K562 (cell line): ENCODE measurements around the gene TPGS1. TPM values are rescaled to one million over a fixed set of nuclear protein-coding genes. Genes with fewer than 3 reads are reported as not detected.

Experiments
- ATAC-seq: fragments of 200-7000 bp; cut with Tn5 transposase; 3 replicates; pipeline ENCODE4 v1.9.1; 2020; ENCODE audit warnings: moderate library complexity
- BruUV-seq: library from RNA; stranded (reverse); fragments of 400-500 nt; replicated peaks from 2 replicates; lab custom pipeline; 2021; lab: Mats Ljungman, UMichigan
- CTCF ChIA-PET: fragments of 300-600 bp; formaldehyde crosslinking; extraction: SDS; loops from one replicate; lab custom pipeline; 2021; ENCODE audit warnings: low intra/inter-chr PET ratio; lab: Yijun Ruan, JAX
- POLR2A ChIA-PET: fragments of 300-600, 350-650 bp; sonication (Branson Sonifier 250); formaldehyde crosslinking; extraction: SDS; loops from one replicate; lab custom pipeline; 2021; ENCODE audit warnings: antibody characterized with exemption, inconsistent platforms; lab: Yijun Ruan, JAX
- DNase-seq, 4 experiments: peaks; one replicate each; pipeline versions ENCODE4 v3.0.0 to v3.0.0-alpha.2; 2011 to 2018; ENCODE audit warnings: low spot score in 3 of 4, mixed read lengths in 3 of 4; ENCODE audit errors: extremely low read depth in 1 of 4
- FAIRE-seq: peaks from 2 replicates; lab custom pipeline; 2011; peaks lifted over from hg19 to GRCh38; lab: Jason Lieb, UNC
- H2AFZ ChIP-seq: 2 replicates; pipeline ENCODE4 v1.6.0; 2011; ENCODE audit warnings: low read depth, low read length, control low read depth, inconsistent platforms
- H3K27ac ChIP-seq: fragments of 200-600 bp; 3 replicates; pipeline ENCODE4 v1.8.0; 2011; ENCODE audit warnings: low read depth, mild to moderate bottlenecking, control low read depth, inconsistent platforms, low read length, moderate library complexity, mixed read lengths; ENCODE audit errors: extremely low read depth
- H3K27me3 ChIP-seq, 2 experiments: fragments of 300-600 bp in 1 of 2; 2 replicates in 1 of 2; 3 replicates in 1 of 2; pipeline versions ENCODE4 v1.6.0 to v1.8.0; 2011; ENCODE audit warnings: inconsistent platforms in 2 of 2, low read length in 2 of 2, mild to moderate bottlenecking in 1 of 2, mixed read lengths in 1 of 2, moderate library complexity in 1 of 2; ENCODE audit not compliant: control insufficient read depth in 2 of 2, insufficient read depth in 2 of 2
- H3K36me3 ChIP-seq: fragments of 300-600 bp; 3 replicates; pipeline ENCODE4 v1.8.0; 2011; ENCODE audit warnings: mild to moderate bottlenecking, low read length, inconsistent platforms; ENCODE audit not compliant: control insufficient read depth, insufficient read depth
- H3K4me1 ChIP-seq, 2 experiments: fragments of 200-600 bp in 1 of 2; replicated peaks in 1 of 2; 2 replicates in 1 of 2; 3 replicates in 1 of 2; pipeline versions ENCODE4 v1.5.1 to v1.8.0; 2011; ENCODE audit warnings: inconsistent platforms in 2 of 2, low read length in 2 of 2, mild to moderate bottlenecking in 1 of 2, mixed read lengths in 1 of 2, moderate library complexity in 1 of 2; ENCODE audit not compliant: control insufficient read depth in 2 of 2, insufficient read depth in 2 of 2
- H3K4me2 ChIP-seq: 2 replicates; pipeline ENCODE4 v1.6.1; 2011; ENCODE audit warnings: low read length, control low read depth, inconsistent platforms, mixed read lengths; ENCODE audit not compliant: insufficient read depth
- H3K4me3 ChIP-seq: fragments of 200-600 bp; sonication (generic), shearing (Covaris generic); 2 replicates; pipeline ENCODE4 v1.5.1; 2016; ENCODE audit warnings: control low read depth, inconsistent platforms
- H3K79me2 ChIP-seq: fragments of 200-600 bp; 3 replicates; pipeline ENCODE4 v1.8.0; 2011; ENCODE audit warnings: low read length, inconsistent platforms; ENCODE audit not compliant: control insufficient read depth, insufficient read depth
- H3K9ac ChIP-seq, 2 experiments: 2 replicates each; pipeline versions ENCODE4 v1.6.0 to v1.6.1; 2011; ENCODE audit warnings: low read depth in 2 of 2, low read length in 2 of 2, control low read depth in 1 of 2, inconsistent platforms in 1 of 2, mild to moderate bottlenecking in 1 of 2, mixed read lengths in 1 of 2; ENCODE audit not compliant: insufficient read depth in 1 of 2
- H3K9me1 ChIP-seq: one replicate; pipeline ENCODE4 v1.6.0; 2011; ENCODE audit warnings: inconsistent platforms, mild to moderate bottlenecking, low read length, moderate library complexity; ENCODE audit not compliant: control insufficient read depth, insufficient read depth
- H3K9me3 ChIP-seq: replicated peaks from 2 replicates; pipeline ENCODE4 v1.5.1; 2011; ENCODE audit warnings: low read depth, low read length, inconsistent platforms; ENCODE audit not compliant: control insufficient read depth, insufficient read depth
- H4K20me1 ChIP-seq: replicated peaks from 2 replicates; pipeline ENCODE4 v1.6.1; 2011; ENCODE audit warnings: low read length, inconsistent platforms, mixed read lengths; ENCODE audit not compliant: control insufficient read depth, insufficient read depth
- ADNP ChIP-seq: fragments of 200-800 bp; sonication (Bioruptor generic); IDR thresholded peaks from 2 replicates; pipeline ENCODE4 v1.6.1; 2016; ENCODE audit warnings: missing genetic modification characterization, missing compliant biosample characterization
- ARID4B ChIP-seq: sonication (generic); formaldehyde crosslinking; IDR thresholded peaks from 2 replicates; pipeline ENCODE4 v1.8.0; 2022; ENCODE audit warnings: mild to moderate bottlenecking, missing genetic modification reagents
- ATF7 ChIP-seq: fragments of 450-650 bp; IDR thresholded peaks from 2 replicates; pipeline ENCODE4 v1.7.1; 2014; ENCODE audit warnings: mild to moderate bottlenecking, moderate library complexity
- HBP1 ChIP-seq: fragments of 450-650 bp; formaldehyde crosslinking; IDR thresholded peaks from 2 replicates; pipeline ENCODE4 v1.4.0; 2022; ENCODE audit warnings: missing genetic modification characterization
- MEIS2 ChIP-seq: fragments of 450-650 bp; IDR thresholded peaks from 2 replicates; pipeline ENCODE4 v1.6.1; 2014; ENCODE audit warnings: mild to moderate bottlenecking; ENCODE audit not compliant: partially characterized antibody
- POLR2G ChIP-seq: fragments of 200-400 bp; formaldehyde crosslinking; IDR thresholded peaks from 2 replicates; pipeline ENCODE4 v1.6.1; 2017; ENCODE audit warnings: low read depth, mild to moderate bottlenecking, antibody characterized with exemption, low read length, moderate library complexity
- RHOXF2B ChIP-seq: fragments of 250-450 bp; sonication (Bioruptor Pico); conservative IDR thresholded peaks from 2 replicates; pipeline ENCODE4 v1.5.1; 2021
- SMARCB1 ChIP-seq: IDR thresholded peaks from 2 replicates; pipeline ENCODE4 v1.6.1; 2011; ENCODE audit warnings: improper control_type of control experiment, low read depth; ENCODE audit not compliant: insufficient read length
- ZFX ChIP-seq: sonication (generic); formaldehyde crosslinking; IDR thresholded peaks from 2 replicates; pipeline ENCODE4 v1.8.0; 2022; ENCODE audit warnings: mild to moderate bottlenecking, missing genetic modification reagents, moderate library complexity
- ZNF431 ChIP-seq: sonication (generic); formaldehyde crosslinking; IDR thresholded peaks from 2 replicates; pipeline ENCODE4 v1.8.0; 2022; ENCODE audit warnings: mild to moderate bottlenecking, missing genetic modification reagents
- WGBS: fragments of 100-300 bp; shearing (Covaris generic); methylation state at CpG from one replicate; pipeline ENCODE4 v1.1.6; 2016; ENCODE audit warnings: low coverage, mixed read lengths; ENCODE audit not compliant: insufficient coverage; ENCODE audit errors: missing lambda C conversion rate; 5-methylcytosine and 5-hydroxymethylcytosine counted together
- in situ Hi-C: fragments of 300-500 bp; cut with MboI; formaldehyde crosslinking; loops from 4 replicates; pipeline ENCODE4 v1.15.0; 2018; ENCODE audit warnings: inconsistent platforms, mixed read lengths
- intact Hi-C: fragments of 100-400 bp; cut with micrococcal nuclease; formaldehyde crosslinking; loops from 2 replicates; pipeline ENCODE4 v1.14.2; 2022
- polyA plus RNA-seq, 8 experiments: library from polyadenylated mRNA; depleted of rRNA in 4 of 8; stranded (reverse) in 5 of 8; unstranded in 3 of 8; fragments of >200 nt; fragmentation: Nextera tagmentation in 2 of 8; fragmentation: Illumina TruSeq in 1 of 8; extraction: Ambion mirVana in 2 of 8; extraction: Trizol in 1 of 8; gene quantifications; 2 replicates each; pipeline versions ENCODE4 v1.2.1 to v1.2.3, GENCODE V29; 2011 to 2014; ENCODE audit warnings: inconsistent platforms in 1 of 8, missing spikeins in 1 of 8
- total RNA-seq, 7 experiments: library from RNA; depleted of rRNA in 6 of 7; stranded (reverse); fragments of >200 nt in 6 of 7; fragmentation: Illumina TruSeq in 2 of 7; extraction: Trizol in 2 of 7; gene quantifications; 2 replicates each; pipeline versions ENCODE4 v1.2.1 to v1.2.3, GENCODE V29; 2011 to 2021; ENCODE audit warnings: low replicate concordance in 1 of 7

Gene TPGS1
- total and polyA plus RNA-seq, 9 of the 15 experiments (the other 6 are each of a cell fraction or from before 2014, with no cell fraction given) = 0.30 to 31.6 (median 1.2) TPM; not detected in 2

GRCh38 chr19:459724-460511, 47.4 kb upstream of the TPGS1 start:
- DNase-seq = peak; percentile 58 to 95 (median 92)
- WGBS = 10% methylated on average over 22 of the region's 66 CpGs
- in situ Hi-C loops = no loop called here
- H3K9ac ChIP-seq = peak overlapping the region; percentile 59 to 84; a peak in 3 of 4 replicates
- ATAC-seq = peak; percentile 62
- H3K9me1 ChIP-seq = no peaks in the 10 kb centered on the region
- H2AFZ ChIP-seq = peak overlapping the region; percentile 72
- H3K4me3 ChIP-seq = peak overlapping the region; percentile 36
- H3K9me3 ChIP-seq = no peaks in the 10 kb centered on the region; the same call in 1 of the 2 replicates
- ChIA-PET POLR2A (interaction anchor here (1.0 kb wide), 1 partner anchor 24 kb away, joined by 4 read pairs; no protein-coding TSS in a partner anchor), CTCF (no interaction called here)
- intact Hi-C loops = no loop called here
- H3K4me1 ChIP-seq = peaks cover 5 to 50% of the 10 kb centered on the region in 2 experiments; a peak in 4 of 5 replicates
- no peaks in the 10 kb centered on the region for H3K79me2 ChIP-seq
- peak overlapping the region; percentile 76 for H3K4me2 ChIP-seq
- H3K36me3 ChIP-seq = no peaks in the 10 kb centered on the region
- H4K20me1 ChIP-seq = no peaks in the 10 kb centered on the region
- H3K27ac ChIP-seq = peak overlapping the region; percentile 2; the same call in 1 of the 3 replicates
- FAIRE-seq = peak; percentile 70
- BruUV-seq = no TSS peak
- peaks cover 6 to 30% of the 10 kb centered on the region in 2 experiments; a peak in 4 of 5 replicates for H3K27me3 ChIP-seq
- no peak for TF ChIP-seq RHOXF2B (CRISPR knock-in tag)
- TF ChIP-seq ATF7 = peak; percentile 34; the same call in 1 of the 2 replicates
- TF ChIP-seq ARID4B (CRISPR knock-in tag) = 0 out of 2 replicates have a peak, but pooled peaks have one; percentile 3
- peak; percentile 62 for TF ChIP-seq POLR2G
- TF ChIP-seq MEIS2 = no peak
- peak; percentile 77 for TF ChIP-seq ZFX (CRISPR knock-in tag)
- TF ChIP-seq HBP1 (CRISPR knock-in tag) = no peak
- TF ChIP-seq ZNF431 (CRISPR knock-in tag) = no peak
- no peak for TF ChIP-seq ADNP
- no peak for TF ChIP-seq SMARCB1
